ENCODE data around the gene S100P. TPM values are rescaled to one million over a fixed set of nuclear protein-coding genes. Genes with fewer than 3 reads are reported as not detected.

S100P gene
- total RNA-seq, 1 experiment from 2014 or later, result 480 TPM

DNA sequence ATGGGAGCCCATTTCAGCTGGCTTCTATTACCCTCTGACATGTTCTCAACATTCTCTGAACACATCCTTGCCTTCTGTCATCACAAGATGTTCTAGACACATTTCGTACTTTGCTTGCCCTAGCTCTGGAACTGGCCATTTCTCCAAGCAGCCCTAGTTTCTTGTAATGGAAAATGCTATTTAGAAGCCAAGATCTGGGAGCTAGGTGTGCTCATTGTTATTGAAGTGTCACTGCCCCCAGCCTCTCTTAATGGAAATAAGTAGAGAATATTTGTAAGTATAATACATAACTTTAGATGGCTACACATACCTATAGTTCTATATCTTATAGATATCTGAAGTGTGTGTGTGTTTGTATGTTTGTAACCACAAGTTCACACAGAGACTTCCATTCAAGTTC lies 9.1 kb downstream of the S100P start:
- H3K79me2 ChIP-seq (ENCODE audit: low read depth), result peaks cover 24% of the 10 kb centered on the region
- intact Hi-C loops (cut with micrococcal nuclease; ENCODE audit: unreplicated experiment), result no loop called here

DNA sequence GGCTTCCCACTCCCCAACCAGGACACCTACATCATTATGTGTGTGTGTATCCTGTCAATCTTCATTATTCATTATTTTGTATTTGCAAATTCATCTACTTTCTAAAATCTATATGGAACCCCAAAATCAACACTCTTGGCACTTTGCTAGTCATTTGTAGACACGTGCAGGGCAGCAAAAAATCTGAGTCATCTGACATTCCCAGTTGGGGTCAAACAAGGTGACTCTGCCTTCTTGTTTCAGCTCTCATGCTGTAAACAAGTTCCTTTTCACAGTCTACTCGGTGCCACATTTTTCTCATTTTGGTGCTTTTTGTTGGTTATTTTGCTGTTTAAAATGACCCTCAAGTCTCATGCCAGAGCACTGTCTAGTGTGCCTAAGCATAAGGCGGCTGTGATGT lies 10.1 kb downstream of the S100P start:
- H3K9me2 ChIP-seq (ENCODE audit: insufficient read depth), result no peaks in the 10 kb centered on the region
- H3K36me3 ChIP-seq (ENCODE audit: low read depth), result peaks cover 18% of the 10 kb centered on the region
- peaks cover 34% of the 10 kb centered on the region for H3K79me2 ChIP-seq (ENCODE audit: low read depth)
- peaks cover 18% of the 10 kb centered on the region for H3K4me1 ChIP-seq (replicated peaks; ENCODE audit: insufficient read depth)
- no peaks in the 10 kb centered on the region for H3K9me3 ChIP-seq (ENCODE audit: insufficient read depth, low read depth)
- intact Hi-C loops (cut with micrococcal nuclease; ENCODE audit: unreplicated experiment), result no loop called here
- no TSS peak for BruUV-seq (replicated peaks)
- H3K27me3 ChIP-seq (ENCODE audit: insufficient read depth, low read depth), result no peaks in the 10 kb centered on the region
- TF ChIP-seq, protein P1, sequence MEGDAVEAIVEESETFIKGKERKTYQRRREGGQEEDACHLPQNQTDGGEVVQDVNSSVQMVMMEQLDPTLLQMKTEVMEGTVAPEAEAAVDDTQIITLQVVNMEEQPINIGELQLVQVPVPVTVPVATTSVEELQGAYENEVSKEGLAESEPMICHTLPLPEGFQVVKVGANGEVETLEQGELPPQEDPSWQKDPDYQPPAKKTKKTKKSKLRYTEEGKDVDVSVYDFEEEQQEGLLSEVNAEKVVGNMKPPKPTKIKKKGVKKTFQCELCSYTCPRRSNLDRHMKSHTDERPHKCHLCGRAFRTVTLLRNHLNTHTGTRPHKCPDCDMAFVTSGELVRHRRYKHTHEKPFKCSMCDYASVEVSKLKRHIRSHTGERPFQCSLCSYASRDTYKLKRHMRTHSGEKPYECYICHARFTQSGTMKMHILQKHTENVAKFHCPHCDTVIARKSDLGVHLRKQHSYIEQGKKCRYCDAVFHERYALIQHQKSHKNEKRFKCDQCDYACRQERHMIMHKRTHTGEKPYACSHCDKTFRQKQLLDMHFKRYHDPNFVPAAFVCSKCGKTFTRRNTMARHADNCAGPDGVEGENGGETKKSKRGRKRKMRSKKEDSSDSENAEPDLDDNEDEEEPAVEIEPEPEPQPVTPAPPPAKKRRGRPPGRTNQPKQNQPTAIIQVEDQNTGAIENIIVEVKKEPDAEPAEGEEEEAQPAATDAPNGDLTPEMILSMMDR (conservative IDR thresholded peaks at IDR 0.05), result no peak
- no peak for TF ChIP-seq EZH2 (IDR thresholded peaks at IDR 0.05; ENCODE audit: low read depth)
- H3K4me3 ChIP-seq, result no peak overlapping the region
- H4K20me1 ChIP-seq (ENCODE audit: insufficient read depth), result no peaks in the 10 kb centered on the region
- ChIA-PET POLR2A (ENCODE audit: unreplicated experiment) (no interaction called here), CTCF (no interaction called here)
- no peak overlapping the region for H3K4me2 ChIP-seq
- H3K27ac ChIP-seq, result no peak overlapping the region
- no peak overlapping the region for H2AFZ ChIP-seq
- no peak for DNase-seq
- H3F3A ChIP-seq (ENCODE audit: insufficient read depth, low read depth), result peaks cover 8% of the 10 kb centered on the region; the same call in 1 of the 2 replicates

More for the DNA sequence above, 9.1 kb downstream of the S100P start:
- Histone ChIP-seq H3K4me3 (no peak overlapping the region), H2AFZ (no peak overlapping the region), H3K27ac (no peak overlapping the region), H3K9me2 (ENCODE audit: insufficient read depth) (no peaks in the 10 kb centered on the region), H3K9me3 (ENCODE audit: insufficient read depth, low read depth) (no peaks in the 10 kb centered on the region), H3K4me2 (no peak overlapping the region), H3K4me1 (replicated peaks; ENCODE audit: insufficient read depth) (peaks cover 12% of the 10 kb centered on the region), H3F3A (ENCODE audit: insufficient read depth, low read depth) (peaks cover 18% of the 10 kb centered on the region; the same call in 1 of the 2 replicates), H3K36me3 (ENCODE audit: low read depth) (peaks cover 12% of the 10 kb centered on the region), H3K27me3 (ENCODE audit: insufficient read depth, low read depth) (no peaks in the 10 kb centered on the region), H4K20me1 (ENCODE audit: insufficient read depth) (no peaks in the 10 kb centered on the region)
- TF ChIP-seq, protein P1 (conservative IDR thresholded peaks at IDR 0.05), result no peak
- TF ChIP-seq EZH2 (IDR thresholded peaks at IDR 0.05; ENCODE audit: low read depth), result no peak
- ChIA-PET POLR2A (ENCODE audit: unreplicated experiment) (no interaction called here), CTCF (no interaction called here)
- DNase-seq, result no peak
- BruUV-seq (replicated peaks), result no TSS peak

DNA sequence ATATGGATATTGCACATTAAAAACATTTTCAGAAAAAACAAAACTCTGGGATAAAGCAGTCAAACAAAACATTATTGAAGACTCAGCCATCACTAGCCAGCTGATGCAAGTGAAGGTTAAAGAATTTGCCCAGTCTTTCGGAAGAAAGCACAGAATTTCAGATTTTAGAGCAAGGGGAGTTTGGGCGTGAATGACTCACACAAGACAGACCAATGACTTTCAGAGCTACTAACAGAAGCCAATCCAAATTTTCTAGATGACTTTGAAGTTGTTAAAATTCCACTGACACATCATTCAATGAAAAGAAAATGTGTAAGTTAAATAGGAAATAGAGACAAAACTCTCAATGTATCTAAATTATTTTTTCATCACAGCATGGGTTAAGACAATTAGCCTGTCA lies 12.0 kb downstream of the S100P start:
- no peaks in the 10 kb centered on the region for H4K20me1 ChIP-seq (ENCODE audit: insufficient read depth)
- no peak overlapping the region for H2AFZ ChIP-seq
- peaks cover 18% of the 10 kb centered on the region for H3K36me3 ChIP-seq (ENCODE audit: low read depth)
- intact Hi-C loops (cut with micrococcal nuclease; ENCODE audit: unreplicated experiment), result no loop called here
- no peaks in the 10 kb centered on the region for H3K9me3 ChIP-seq (ENCODE audit: insufficient read depth, low read depth)
- H3F3A ChIP-seq (ENCODE audit: insufficient read depth, low read depth), result peaks cover 11% of the 10 kb centered on the region; the same call in 1 of the 2 replicates
- no peaks in the 10 kb centered on the region for H3K27me3 ChIP-seq (ENCODE audit: insufficient read depth, low read depth)
- ChIA-PET CTCF (no interaction called here), POLR2A (ENCODE audit: unreplicated experiment) (no interaction called here)
- no peak overlapping the region for H3K4me2 ChIP-seq
- H3K9me2 ChIP-seq (ENCODE audit: insufficient read depth), result no peaks in the 10 kb centered on the region
- BruUV-seq (replicated peaks), result no TSS peak
- TF ChIP-seq EZH2 (IDR thresholded peaks at IDR 0.05; ENCODE audit: low read depth), result no peak
- TF ChIP-seq, protein P1 (conservative IDR thresholded peaks at IDR 0.05), result no peak
- no peak for DNase-seq
- no peak overlapping the region for H3K27ac ChIP-seq
- H3K79me2 ChIP-seq (ENCODE audit: low read depth), result peaks cover 42% of the 10 kb centered on the region
- H3K4me1 ChIP-seq (replicated peaks; ENCODE audit: insufficient read depth), result peaks cover 18% of the 10 kb centered on the region
- H3K4me3 ChIP-seq, result no peak overlapping the region

Data from PC-9 (cell line).